Measurements from ENCODE around the gene NDUFA11. TPM values are rescaled to one million over a fixed set of nuclear protein-coding genes. Genes with fewer than 3 reads are reported as not detected.

The NDUFA11 gene
- total RNA-seq, 4 donors from 2014 or later = 149 to 352 (median 235) TPM

GRCh38 chr19:5947435-5947834, 43.8 kb upstream of the NDUFA11 start:
- in situ Hi-C loops (cut with MboI; ENCODE audit: low pct_ligation_motif_present in 1 of 4, low pct_unique_long_range_greater_than_20kb in 1 of 4, low sequenced_read_pairs in 3 of 4) (no loop called here), intact Hi-C loops (cut with DNase I; ENCODE audit: low total_unique reads) (no loop called here)
- H3K27ac ChIP-seq = peak overlapping the region; percentile 74 to 89 (median 81)
- peaks cover 54 to 82% (median 67%) of the 10 kb centered on the region in 4 donors for H3K4me1 ChIP-seq
- no peak overlapping the region for H3K4me3 ChIP-seq
- TF ChIP-seq POLR2AphosphoS5 (IDR thresholded peaks at IDR 0.05) = peak in 2 of 3 donors; percentile 22 to 48
- TF ChIP-seq POLR2A (IDR thresholded peaks at IDR 0.05) = no peak
- DNase-seq = peak; percentile 64
- H3K27me3 ChIP-seq = no peaks in the 10 kb centered on the region
- no peaks in the 10 kb centered on the region for H3K36me3 ChIP-seq
- WGBS, 2 donors (ENCODE audit: low coverage in 1 of 2) = 33 to 78% methylated on average over 3 to 11 of the region's 13 CpGs
- H3K9me3 ChIP-seq = no peaks in the 10 kb centered on the region

- no peak for TF ChIP-seq POLR2AphosphoS5 (IDR thresholded peaks at IDR 0.05)
- H3K4me3 ChIP-seq = no peak overlapping the region
- intact Hi-C loops (cut with DNase I; ENCODE audit: low total_unique reads) (no loop called here), in situ Hi-C loops (cut with MboI; ENCODE audit: low pct_ligation_motif_present in 1 of 4, low pct_unique_long_range_greater_than_20kb in 1 of 4, low sequenced_read_pairs in 3 of 4) (no loop called here)
- no peaks in the 10 kb centered on the region for H3K9me3 ChIP-seq
- H3K4me1 ChIP-seq = peaks cover 21 to 53% (median 35%) of the 10 kb centered on the region in 4 donors
- H3K36me3 ChIP-seq = peaks cover 0 to 12% (median 5%) of the 10 kb centered on the region in 4 donors
- WGBS, 2 donors (ENCODE audit: low coverage in 1 of 2) = 66% methylated on average over 10 of the region's 10 CpGs; no CpG with 5 or more reads in 1 of the 2 donors
- H3K27me3 ChIP-seq = no peaks in the 10 kb centered on the region
- DNase-seq = no peak
- peak overlapping the region; percentile 17 to 78 (median 66) for H3K27ac ChIP-seq
Observed at GRCh38 chr19:5943623-5944022, 40.0 kb upstream of the NDUFA11 start.

GRCh38 chr19:5943045-5943444, 39.5 kb upstream of the NDUFA11 start:
- no peaks in the 10 kb centered on the region for H3K9me3 ChIP-seq
- H3K4me3 ChIP-seq = no peak overlapping the region
- no peak for DNase-seq
- peaks cover 0 to 12% (median 5%) of the 10 kb centered on the region in 4 donors for H3K36me3 ChIP-seq
- in situ Hi-C loops (cut with MboI; ENCODE audit: low pct_ligation_motif_present in 1 of 4, low pct_unique_long_range_greater_than_20kb in 1 of 4, low sequenced_read_pairs in 3 of 4) (no loop called here), intact Hi-C loops (cut with DNase I; ENCODE audit: low total_unique reads) (no loop called here)
- TF ChIP-seq POLR2AphosphoS5 (IDR thresholded peaks at IDR 0.05) = no peak
- TF ChIP-seq CTCF (IDR thresholded peaks at IDR 0.05) = no peak
- no peak for TF ChIP-seq POLR2A (IDR thresholded peaks at IDR 0.05)
- TF ChIP-seq EP300 (IDR thresholded peaks at IDR 0.05; ENCODE audit: low read depth) = no peak
- WGBS, 2 donors (ENCODE audit: low coverage in 1 of 2) = 67% methylated on average over 10 of the region's 10 CpGs; no CpG with 5 or more reads in 1 of the 2 donors
- no peaks in the 10 kb centered on the region for H3K27me3 ChIP-seq
- peak overlapping the region; percentile 17 to 78 (median 66) for H3K27ac ChIP-seq
- H3K4me1 ChIP-seq = peaks cover 16 to 52% (median 29%) of the 10 kb centered on the region in 4 donors

- no peak overlapping the region for H3K4me3 ChIP-seq
- 83 to 94% methylated on average over 5 to 11 of the region's 11 CpGs for WGBS, 2 donors (ENCODE audit: low coverage in 1 of 2)
- intact Hi-C loops (cut with DNase I; ENCODE audit: low total_unique reads) = no loop called here
Observed at GRCh38 chr19:5941673-5942072, 38.1 kb upstream of the NDUFA11 start.

More at GRCh38 chr19:5941673-5942072, 38.1 kb upstream of the NDUFA11 start:
- peaks cover 9 to 45% (median 20%) of the 10 kb centered on the region in 4 donors for H3K4me1 ChIP-seq
- no peaks in the 10 kb centered on the region for H3K27me3 ChIP-seq
- peaks cover 0 to 12% (median 5%) of the 10 kb centered on the region in 4 donors for H3K36me3 ChIP-seq
- no peak for DNase-seq
- in situ Hi-C loops (cut with MboI; ENCODE audit: low pct_ligation_motif_present in 1 of 4, low pct_unique_long_range_greater_than_20kb in 1 of 4, low sequenced_read_pairs in 3 of 4) = no loop called here
- peak overlapping the region; percentile 17 to 78 (median 66) for H3K27ac ChIP-seq
- H3K9me3 ChIP-seq = no peaks in the 10 kb centered on the region
- no peak for TF ChIP-seq CTCF (IDR thresholded peaks at IDR 0.05)
- no peak for TF ChIP-seq POLR2AphosphoS5 (IDR thresholded peaks at IDR 0.05)
- no peak for TF ChIP-seq EP300 (IDR thresholded peaks at IDR 0.05; ENCODE audit: low read depth)
- no peak for TF ChIP-seq POLR2A (IDR thresholded peaks at IDR 0.05)
